KMS-11 (cell line): ENCODE results near the gene VAV1.
A peak's percentile ranks its signal among the peaks of the same experiment; 100 is the strongest.

Source experiments
- H2AFZ ChIP-seq: fragments of 200-600 bp; sonication (generic); 2 replicates; pipeline ENCODE4 v1.6.1; 2016; ENCODE audit warnings: antibody characterized with exemption, mixed run types, low read depth
- H3K27ac ChIP-seq: fragments of 200-600 bp; sonication (generic); 2 replicates; pipeline ENCODE4 v1.6.1; 2016; ENCODE audit warnings: mild to moderate bottlenecking, mixed run types
- H3K27me3 ChIP-seq: fragments of 200-600 bp; sonication (generic); 2 replicates; pipeline ENCODE4 v1.6.1; 2017; ENCODE audit warnings: mild to moderate bottlenecking, low read depth, mixed run types, moderate library complexity; ENCODE audit not compliant: insufficient read depth
- H3K36me3 ChIP-seq: fragments of 200-600 bp; sonication (generic); 2 replicates; pipeline ENCODE4 v1.6.1; 2017; ENCODE audit warnings: mild to moderate bottlenecking, mixed run types; ENCODE audit not compliant: insufficient read depth
- H3K4me1 ChIP-seq: fragments of 200-600 bp; sonication (generic); 2 replicates; pipeline ENCODE4 v1.6.1; 2016; ENCODE audit warnings: mild to moderate bottlenecking, low read depth, mixed run types; ENCODE audit not compliant: poor library complexity, severe bottlenecking
- H3K4me2 ChIP-seq: fragments of 200-600 bp; sonication (generic); 2 replicates; pipeline ENCODE4 v1.7.0; 2016; ENCODE audit warnings: mild to moderate bottlenecking, mixed run types
- H3K4me3 ChIP-seq: fragments of 200-600 bp; sonication (generic); IDR thresholded peaks from 2 replicates; pipeline ENCODE4 v1.6.1; 2017; ENCODE audit warnings: low read depth, low read length, mixed read lengths; ENCODE audit not compliant: insufficient read depth
- H3K79me2 ChIP-seq: fragments of 200-600 bp; sonication (generic); 2 replicates; pipeline ENCODE4 v1.6.1; 2016; ENCODE audit warnings: low read depth, mixed run types; ENCODE audit not compliant: insufficient read depth
- H3K9ac ChIP-seq: fragments of 200-600 bp; sonication (generic); 2 replicates; pipeline ENCODE4 v1.6.1; 2016; ENCODE audit warnings: mild to moderate bottlenecking, mixed run types
- H4K20me1 ChIP-seq: fragments of 200-600 bp; sonication (generic); 2 replicates; pipeline ENCODE4 v1.6.1; 2016; ENCODE audit warnings: mild to moderate bottlenecking, mixed run types; ENCODE audit not compliant: insufficient read depth
- TF ChIP-seq, protein P1 (sequence below): fragments of 200-600 bp; sonication (generic); conservative IDR thresholded peaks from 2 replicates; pipeline ENCODE4 v1.6.1; 2017; ENCODE audit warnings: low read depth, mild to moderate bottlenecking, antibody characterized with exemption, low read length, moderate library complexity, mixed read lengths

The VAV1 gene

DNA sequence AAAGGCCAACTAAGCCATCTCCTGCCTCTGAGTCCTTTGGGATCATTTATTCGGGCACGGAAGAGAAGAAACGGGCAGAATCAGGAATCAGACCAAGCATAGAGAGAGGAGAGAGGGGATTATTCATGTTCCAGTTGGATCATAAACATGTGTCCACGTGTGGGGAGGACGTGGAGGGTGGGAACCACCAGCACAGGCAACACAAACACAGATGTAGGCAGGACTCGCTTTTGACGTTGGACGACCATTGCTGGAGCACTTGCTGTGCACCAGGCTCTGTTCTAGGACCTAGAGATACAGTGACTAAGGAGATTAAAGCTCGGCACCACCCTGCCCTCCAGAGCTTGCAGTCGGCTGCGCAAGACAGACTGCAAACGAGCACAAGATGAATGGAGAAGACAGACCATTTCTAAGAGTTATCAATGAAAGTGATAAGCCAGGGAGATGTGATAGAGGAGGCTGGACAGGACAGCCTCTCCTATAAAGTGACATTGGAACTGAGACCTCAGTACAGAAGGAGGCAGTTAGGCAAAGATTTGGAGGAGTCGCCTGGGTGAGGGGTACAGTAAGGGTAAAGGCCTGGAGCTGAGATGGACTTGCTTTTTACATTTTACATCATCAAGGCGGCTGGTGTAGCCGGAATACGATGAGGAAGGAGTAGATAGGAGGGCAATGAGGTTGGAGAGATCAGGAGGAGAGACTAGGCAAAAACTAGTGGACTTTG, 6.0 kb upstream of the VAV1 start:
- Histone ChIP-seq H3K9ac (peak overlapping the region; percentile 65; the same call in 1 of the 2 replicates), H3K79me2 (peaks cover 15% of the 10 kb centered on the region; the same call in 1 of the 2 replicates), H4K20me1 (no peaks in the 10 kb centered on the region), H3K27me3 (no peaks in the 10 kb centered on the region), H2AFZ (peak overlapping the region; percentile 93), H3K4me3 (no peak overlapping the region), H3K27ac (no peak overlapping the region), H3K4me2 (peak overlapping the region; percentile 61), H3K36me3 (no peaks in the 10 kb centered on the region), H3K4me1 (peaks cover 20% of the 10 kb centered on the region)
- TF ChIP-seq, protein P1, sequence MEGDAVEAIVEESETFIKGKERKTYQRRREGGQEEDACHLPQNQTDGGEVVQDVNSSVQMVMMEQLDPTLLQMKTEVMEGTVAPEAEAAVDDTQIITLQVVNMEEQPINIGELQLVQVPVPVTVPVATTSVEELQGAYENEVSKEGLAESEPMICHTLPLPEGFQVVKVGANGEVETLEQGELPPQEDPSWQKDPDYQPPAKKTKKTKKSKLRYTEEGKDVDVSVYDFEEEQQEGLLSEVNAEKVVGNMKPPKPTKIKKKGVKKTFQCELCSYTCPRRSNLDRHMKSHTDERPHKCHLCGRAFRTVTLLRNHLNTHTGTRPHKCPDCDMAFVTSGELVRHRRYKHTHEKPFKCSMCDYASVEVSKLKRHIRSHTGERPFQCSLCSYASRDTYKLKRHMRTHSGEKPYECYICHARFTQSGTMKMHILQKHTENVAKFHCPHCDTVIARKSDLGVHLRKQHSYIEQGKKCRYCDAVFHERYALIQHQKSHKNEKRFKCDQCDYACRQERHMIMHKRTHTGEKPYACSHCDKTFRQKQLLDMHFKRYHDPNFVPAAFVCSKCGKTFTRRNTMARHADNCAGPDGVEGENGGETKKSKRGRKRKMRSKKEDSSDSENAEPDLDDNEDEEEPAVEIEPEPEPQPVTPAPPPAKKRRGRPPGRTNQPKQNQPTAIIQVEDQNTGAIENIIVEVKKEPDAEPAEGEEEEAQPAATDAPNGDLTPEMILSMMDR = no peak

- H3K79me2 ChIP-seq = peaks cover 20% of the 10 kb centered on the region; the same call in 1 of the 2 replicates
- H3K9ac ChIP-seq = peak overlapping the region; percentile 65
- H3K27me3 ChIP-seq = no peaks in the 10 kb centered on the region
- TF ChIP-seq, protein P1 = no peak
- H2AFZ ChIP-seq = peak overlapping the region; percentile 93
- H3K27ac ChIP-seq = no peak overlapping the region
- peaks cover 20% of the 10 kb centered on the region for H3K4me1 ChIP-seq
- H3K4me3 ChIP-seq = no peak overlapping the region
- H4K20me1 ChIP-seq = no peaks in the 10 kb centered on the region
- H3K4me2 ChIP-seq = peak overlapping the region; percentile 61
- H3K36me3 ChIP-seq = no peaks in the 10 kb centered on the region
Observed at GRCh38 chr19:6767081-6767356, 5.5 kb upstream of the VAV1 start.

- H2AFZ ChIP-seq = peak within 1 kb of the TSS; percentile 93
- H3K9ac ChIP-seq = peak within 1 kb of the TSS; percentile 65
- H3K79me2 ChIP-seq = peaks cover 20% of the 10 kb centered on the region; the same call in 1 of the 2 replicates
- no peak within 1 kb of the TSS for H3K4me3 ChIP-seq
- TF ChIP-seq, protein P1 = no peak
- H3K36me3 ChIP-seq = no peaks in the 10 kb centered on the region
- peaks cover 20% of the 10 kb centered on the region for H3K4me1 ChIP-seq
- no peaks in the 10 kb centered on the region for H4K20me1 ChIP-seq
- no peaks in the 10 kb centered on the region for H3K27me3 ChIP-seq
- peak within 1 kb of the TSS; percentile 61 for H3K4me2 ChIP-seq
- no peak within 1 kb of the TSS for H3K27ac ChIP-seq
Observed at GRCh38 chr19:6767357-6768235, 4.9 kb upstream of the VAV1 start, which contains the start of gene SH2D3A. Gene SH2D3A (minus strand): TSS chr19:6767435. CDS start chr19:6763748, 3,687 bp downstream.

GRCh38 chr19:6768236-6768785, 4.2 kb upstream of the VAV1 start:
- Histone ChIP-seq H3K27me3 (no peaks in the 10 kb centered on the region), H3K4me3 (no peak overlapping the region), H3K9ac (no peak overlapping the region), H3K36me3 (no peaks in the 10 kb centered on the region), H3K27ac (no peak overlapping the region), H3K4me1 (peaks cover 20% of the 10 kb centered on the region), H2AFZ (peak overlapping the region; percentile 93; the same call in 1 of the 2 replicates), H3K4me2 (peak overlapping the region; percentile 47; the same call in 1 of the 2 replicates), H4K20me1 (no peaks in the 10 kb centered on the region), H3K79me2 (peaks cover 26% of the 10 kb centered on the region; the same call in 1 of the 2 replicates)
- TF ChIP-seq, protein P1 = no peak
